HG03354 (cell line): ENCODE measurements around the gene LIPI.
"Not testable (repeated sequence)": the region's sequence is repeated elsewhere in the genome, so short reads cannot be mapped to it uniquely, and the experiment has no call there.

ENCODE experiments used
- ATAC-seq: cut with Tn5 transposase; IDR thresholded peaks from one replicate; pipeline ENCODE4 v1.9.1; 2021; ENCODE audit warnings: mild to moderate bottlenecking; ENCODE audit not compliant: unreplicated experiment, poor library complexity, severe bottlenecking

Gene LIPI

DNA sequence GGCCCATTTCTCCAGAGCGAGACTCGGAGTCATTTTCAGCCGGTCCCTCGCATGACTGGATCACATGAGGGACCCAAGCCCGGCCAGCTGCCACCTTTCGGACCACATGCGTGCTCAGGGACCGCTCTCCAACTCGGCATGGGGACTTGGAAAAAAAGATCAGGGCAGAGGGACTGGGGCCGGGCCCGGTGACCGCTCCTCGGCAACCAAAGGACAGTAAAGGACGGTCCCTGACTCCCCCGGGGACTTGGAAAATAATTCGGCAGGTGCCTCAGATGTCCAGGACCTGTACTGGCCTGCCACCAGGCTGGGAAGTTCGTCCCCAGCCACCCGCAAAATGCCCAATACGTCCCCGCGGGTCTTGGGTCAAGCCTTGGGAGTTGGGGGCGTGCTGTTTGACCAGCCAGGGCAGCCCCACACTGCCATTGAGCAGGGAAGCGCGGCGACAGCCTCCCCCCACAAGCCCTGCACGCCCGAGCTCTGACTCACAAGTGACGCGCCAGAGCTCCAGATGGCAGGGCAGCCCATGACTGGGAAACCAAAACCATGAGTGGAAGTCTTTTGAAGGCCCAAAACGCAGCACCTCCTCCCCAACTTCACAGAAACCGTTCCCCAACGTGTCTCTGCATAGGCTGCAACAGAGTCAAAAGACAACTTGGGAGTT, 134.5 kb downstream of the LIPI start:
- ATAC-seq = no peak

- no peak for ATAC-seq
Measured at GRCh38 chr21:14075346-14076142, 135.2 kb downstream of the LIPI start.

DNA sequence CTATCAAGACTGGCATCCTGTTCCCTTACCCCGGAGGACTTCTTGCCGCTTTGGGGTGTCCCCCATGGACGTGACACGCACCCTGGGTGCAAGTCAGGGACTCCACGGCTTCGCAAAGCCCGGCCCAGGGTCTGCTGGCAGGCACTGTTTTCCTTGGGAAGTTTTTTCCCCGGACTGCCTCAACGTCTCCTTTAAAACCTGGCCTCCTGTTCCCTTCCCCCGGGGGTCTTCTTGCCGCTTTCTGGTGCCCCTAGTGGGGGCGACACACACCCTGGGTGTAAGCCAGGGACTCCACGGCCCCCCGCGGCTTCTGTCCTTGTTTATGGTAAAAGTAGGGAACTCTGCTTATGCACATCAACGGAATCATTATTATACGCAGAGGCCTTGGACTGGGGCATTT, 136.6 kb downstream of the LIPI start:
- no peak for ATAC-seq

DNA sequence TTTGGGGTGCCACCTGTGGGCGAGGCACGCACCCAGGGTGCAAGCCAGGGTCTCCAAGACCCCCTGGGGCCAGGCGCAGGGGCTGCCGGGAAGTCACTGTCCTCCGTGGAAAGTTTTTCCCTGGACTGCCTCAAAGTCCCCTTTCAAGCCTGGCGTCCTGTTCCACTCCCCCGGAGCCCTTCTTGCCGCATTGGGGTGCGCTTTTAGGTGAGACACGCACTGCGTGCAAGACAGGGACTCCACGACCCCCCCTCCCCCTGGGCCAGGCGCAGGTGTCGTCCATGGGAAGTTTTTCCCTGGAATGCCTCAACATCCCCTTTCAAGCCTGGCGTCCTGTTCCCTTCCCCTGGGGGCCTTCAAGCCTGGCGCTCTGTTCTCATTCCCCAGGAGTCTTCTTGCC, 137.1 kb downstream of the LIPI start:
- ATAC-seq = no peak

GRCh38 chr21:14072761-14073535, 137.8 kb downstream of the LIPI start:
- ATAC-seq = no peak

- no peak for ATAC-seq
Measured at GRCh38 chr21:14071902-14072734, 138.6 kb downstream of the LIPI start.

DNA sequence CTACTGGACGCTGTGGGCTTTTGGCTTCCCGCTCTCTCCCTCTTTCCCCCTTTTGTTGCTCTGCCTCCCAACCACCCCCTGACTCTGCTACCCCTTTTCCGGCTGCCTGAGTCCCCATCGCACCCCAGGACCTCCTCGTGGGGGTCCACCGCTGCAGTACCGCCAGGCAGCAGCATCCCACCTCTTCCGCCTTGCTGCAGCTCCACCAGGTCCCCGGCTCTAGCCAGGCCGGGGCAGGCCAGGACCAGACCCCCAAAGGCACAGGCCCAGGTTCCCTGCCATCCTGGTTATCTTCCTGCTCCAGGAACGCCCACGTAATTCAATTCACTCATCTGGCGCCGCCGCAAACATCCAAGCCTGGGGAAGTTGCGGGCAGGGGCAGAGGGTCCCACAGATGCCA, 139.8 kb downstream of the LIPI start:
- ATAC-seq = no peak

GRCh38 chr21:14070049-14070893, 140.5 kb downstream of the LIPI start:
- ATAC-seq = no peak

DNA sequence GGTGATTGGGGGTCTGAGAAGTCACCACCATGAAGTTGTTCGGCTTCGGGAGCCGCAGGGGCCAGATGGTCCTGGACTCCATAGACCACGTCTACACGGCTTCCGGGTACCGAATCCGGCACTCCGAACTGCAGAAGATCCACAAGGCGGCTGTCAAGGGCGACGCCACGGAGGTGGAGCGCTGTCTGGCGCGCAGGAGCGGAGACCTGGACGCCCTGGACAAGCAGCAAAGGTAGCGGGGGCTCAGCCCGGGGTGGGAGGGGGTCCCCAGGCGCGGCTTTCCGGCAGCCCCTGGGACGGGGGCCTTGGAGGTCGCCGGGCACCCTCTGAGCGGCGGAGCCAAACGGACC, 146.5 kb downstream of the LIPI start:
- ATAC-seq = no peak

DNA sequence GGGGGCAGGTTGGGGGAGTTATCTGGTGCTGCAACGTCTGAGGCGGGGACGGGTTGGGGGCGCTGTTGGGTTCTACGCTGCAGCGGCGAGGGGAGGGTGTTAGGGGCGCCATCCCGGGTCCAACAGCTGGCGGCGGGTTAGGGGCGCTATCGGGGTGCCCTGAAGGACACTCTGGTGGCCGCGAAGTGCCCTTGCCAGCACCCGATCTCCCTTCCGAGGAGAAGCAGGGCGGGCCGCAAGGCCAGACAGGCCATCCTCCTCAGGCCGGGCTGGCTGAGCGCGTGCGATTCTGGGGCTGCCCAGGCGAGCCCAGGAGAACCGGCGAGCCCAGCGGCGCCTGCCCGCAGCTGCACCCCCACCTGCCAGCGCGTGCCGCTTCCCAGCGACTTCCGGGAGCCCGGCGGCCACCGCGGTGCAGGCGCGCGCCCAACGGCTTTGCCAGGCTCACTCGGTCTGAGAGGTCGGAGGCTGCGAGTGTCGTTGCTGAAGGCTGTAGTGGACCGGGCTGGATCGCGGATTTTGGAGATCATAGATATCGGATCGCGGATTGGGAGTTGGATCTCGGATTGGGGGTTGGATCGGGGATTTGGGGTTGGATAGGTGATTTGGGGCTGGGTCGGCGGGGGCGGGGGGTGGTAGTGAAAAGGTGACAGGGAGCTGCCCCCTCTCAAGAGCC, 147.0 kb downstream of the LIPI start:
- ATAC-seq = not testable (repeated sequence)

DNA sequence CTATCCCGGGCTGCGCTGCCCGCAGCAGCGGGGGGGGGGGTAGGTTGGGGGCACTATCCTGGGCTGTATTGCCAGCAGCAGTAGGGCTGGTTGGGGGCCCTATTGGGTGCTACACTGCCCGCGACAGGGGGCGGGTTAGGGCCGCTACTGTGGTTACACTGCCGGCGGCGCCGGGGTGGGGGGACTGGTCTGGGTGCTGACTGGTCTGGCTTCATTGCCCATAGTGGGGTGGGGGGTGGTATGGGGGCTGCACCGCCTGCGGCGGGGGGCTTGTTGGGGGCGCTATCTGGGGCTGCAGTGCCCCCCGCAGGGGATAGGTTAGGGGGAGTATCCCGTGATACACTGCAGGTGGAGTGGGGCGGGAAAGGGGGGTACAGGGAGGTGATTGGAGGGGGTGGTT, 148.1 kb downstream of the LIPI start:
- ATAC-seq = not testable (repeated sequence)

DNA sequence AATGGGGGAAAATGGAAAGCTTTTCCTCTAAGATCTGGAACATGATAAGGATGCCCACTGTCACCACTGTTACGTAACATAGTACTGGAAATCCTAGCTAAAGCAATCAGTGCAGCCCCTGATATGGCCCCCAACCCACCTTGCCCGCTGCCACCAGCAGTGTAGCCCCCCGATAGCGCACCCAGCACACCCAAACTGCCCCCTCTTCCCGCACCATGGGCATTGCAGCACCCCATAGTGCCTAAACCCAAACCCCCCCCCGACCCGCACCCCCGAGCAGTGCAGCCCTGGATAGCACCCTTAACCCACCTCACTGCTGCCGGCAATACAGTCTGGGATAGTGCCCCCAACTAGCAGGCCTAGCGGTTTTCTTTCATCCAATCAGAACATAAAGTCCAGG, 148.9 kb downstream of the LIPI start:
- ATAC-seq = not testable (repeated sequence)

- ATAC-seq = not testable (repeated sequence)
Measured at GRCh38 chr21:14058995-14059627, 151.6 kb downstream of the LIPI start.
